GM12874 (cell line): ENCODE measurements around the gene PDGFRB.

Experiments
- TF ChIP-seq, protein P1 (sequence below): IDR thresholded peaks from 2 replicates; pipeline ENCODE4 v1.5.1; 2011; ENCODE audit warnings: low read depth, mild to moderate bottlenecking, control low read depth, low read length, moderate library complexity; ENCODE audit not compliant: insufficient read depth

Gene PDGFRB

DNA sequence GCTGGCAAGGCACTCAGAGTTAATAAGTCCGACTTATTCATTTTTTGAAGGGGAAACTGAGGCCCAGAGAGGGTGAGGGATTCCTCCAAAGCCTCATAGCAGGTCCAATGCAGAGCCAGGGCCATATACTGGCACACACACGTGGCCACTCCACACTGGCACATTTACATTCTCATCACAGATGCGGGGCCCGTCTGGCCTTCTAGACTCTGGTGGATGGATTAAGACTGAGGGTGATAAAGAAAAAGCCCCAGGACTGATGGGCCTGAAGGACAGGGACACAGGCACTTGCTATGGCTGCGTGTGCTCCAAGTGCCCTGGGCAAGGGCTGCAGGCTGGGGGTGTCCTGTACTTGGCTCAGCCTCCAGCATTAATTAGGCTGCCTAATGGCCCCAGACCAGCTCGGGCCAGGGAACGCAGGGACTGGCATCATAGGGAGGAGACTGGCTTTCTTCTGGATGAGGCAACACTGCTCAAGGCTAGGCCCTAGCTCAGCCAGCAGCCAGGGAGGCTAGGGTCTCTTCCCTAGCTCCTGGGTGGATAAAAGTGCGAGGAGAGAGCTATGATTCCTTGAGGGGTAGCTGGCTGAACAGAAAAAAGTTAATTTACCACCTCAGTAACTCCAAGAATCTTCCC, 40.8 kb downstream of the PDGFRB start:
- TF ChIP-seq, protein P1, sequence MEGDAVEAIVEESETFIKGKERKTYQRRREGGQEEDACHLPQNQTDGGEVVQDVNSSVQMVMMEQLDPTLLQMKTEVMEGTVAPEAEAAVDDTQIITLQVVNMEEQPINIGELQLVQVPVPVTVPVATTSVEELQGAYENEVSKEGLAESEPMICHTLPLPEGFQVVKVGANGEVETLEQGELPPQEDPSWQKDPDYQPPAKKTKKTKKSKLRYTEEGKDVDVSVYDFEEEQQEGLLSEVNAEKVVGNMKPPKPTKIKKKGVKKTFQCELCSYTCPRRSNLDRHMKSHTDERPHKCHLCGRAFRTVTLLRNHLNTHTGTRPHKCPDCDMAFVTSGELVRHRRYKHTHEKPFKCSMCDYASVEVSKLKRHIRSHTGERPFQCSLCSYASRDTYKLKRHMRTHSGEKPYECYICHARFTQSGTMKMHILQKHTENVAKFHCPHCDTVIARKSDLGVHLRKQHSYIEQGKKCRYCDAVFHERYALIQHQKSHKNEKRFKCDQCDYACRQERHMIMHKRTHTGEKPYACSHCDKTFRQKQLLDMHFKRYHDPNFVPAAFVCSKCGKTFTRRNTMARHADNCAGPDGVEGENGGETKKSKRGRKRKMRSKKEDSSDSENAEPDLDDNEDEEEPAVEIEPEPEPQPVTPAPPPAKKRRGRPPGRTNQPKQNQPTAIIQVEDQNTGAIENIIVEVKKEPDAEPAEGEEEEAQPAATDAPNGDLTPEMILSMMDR: no peak

DNA sequence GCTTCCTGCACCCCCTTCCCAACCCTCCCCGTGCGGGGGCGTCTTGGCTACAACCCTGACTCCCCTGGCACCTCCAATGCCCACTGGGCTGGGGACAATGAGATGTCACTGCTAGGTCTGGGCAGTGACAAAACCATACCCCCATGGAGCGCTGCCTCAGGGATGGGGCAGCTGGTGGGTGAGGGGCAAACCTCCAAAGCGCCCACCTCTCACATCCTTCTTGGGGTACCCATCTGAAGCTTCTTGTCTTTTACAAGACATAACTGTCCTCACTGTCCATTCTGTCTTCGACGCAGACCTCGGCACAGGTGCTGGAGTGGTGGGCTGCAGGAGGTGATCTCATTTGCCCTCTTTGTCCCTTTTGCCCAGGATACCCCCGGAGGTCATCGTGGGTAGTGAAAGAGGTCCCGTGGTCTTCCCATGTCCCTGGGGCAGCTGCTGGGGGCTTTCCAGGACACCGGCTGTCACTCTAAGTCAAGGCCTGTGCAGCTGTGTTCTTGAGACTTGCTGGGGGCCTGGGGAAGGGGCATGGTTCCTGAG, 41.5 kb downstream of the PDGFRB start:
- TF ChIP-seq, protein P1: no peak

DNA sequence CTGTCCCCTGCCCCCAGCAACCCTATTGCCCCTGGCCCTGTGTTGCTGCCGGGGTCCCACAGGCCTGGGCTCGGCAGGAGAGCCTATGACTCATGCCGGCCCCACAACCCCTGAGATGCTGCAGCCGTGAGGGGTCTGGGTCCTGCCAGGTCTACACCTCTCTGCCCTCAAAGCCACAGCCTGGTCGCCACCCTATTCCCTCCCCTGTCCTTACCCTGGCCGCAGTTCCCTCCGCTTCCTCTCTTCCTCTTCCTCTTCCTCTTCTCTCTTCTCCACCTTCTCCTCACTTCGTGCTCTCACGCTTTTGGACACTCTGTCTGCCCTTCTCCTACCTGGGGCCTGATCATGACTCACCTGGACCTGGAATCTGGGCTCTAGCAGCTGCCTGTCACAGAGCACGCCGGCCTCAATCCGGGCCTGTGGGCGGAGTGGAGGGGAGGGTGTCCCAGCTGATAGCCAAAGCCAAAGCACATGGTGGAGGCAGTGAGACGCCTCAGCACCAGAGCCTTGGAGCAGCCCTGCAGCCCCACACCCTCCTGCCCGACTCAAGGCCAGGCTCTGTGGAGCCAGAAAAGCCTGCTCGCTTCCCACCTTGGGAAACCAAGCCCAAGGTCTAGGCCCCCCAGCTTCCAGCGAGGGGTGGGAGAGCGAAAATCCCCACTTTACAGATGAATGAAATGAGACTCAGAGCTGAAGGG, 42.4 kb downstream of the PDGFRB start:
- TF ChIP-seq, protein P1: no peak

DNA sequence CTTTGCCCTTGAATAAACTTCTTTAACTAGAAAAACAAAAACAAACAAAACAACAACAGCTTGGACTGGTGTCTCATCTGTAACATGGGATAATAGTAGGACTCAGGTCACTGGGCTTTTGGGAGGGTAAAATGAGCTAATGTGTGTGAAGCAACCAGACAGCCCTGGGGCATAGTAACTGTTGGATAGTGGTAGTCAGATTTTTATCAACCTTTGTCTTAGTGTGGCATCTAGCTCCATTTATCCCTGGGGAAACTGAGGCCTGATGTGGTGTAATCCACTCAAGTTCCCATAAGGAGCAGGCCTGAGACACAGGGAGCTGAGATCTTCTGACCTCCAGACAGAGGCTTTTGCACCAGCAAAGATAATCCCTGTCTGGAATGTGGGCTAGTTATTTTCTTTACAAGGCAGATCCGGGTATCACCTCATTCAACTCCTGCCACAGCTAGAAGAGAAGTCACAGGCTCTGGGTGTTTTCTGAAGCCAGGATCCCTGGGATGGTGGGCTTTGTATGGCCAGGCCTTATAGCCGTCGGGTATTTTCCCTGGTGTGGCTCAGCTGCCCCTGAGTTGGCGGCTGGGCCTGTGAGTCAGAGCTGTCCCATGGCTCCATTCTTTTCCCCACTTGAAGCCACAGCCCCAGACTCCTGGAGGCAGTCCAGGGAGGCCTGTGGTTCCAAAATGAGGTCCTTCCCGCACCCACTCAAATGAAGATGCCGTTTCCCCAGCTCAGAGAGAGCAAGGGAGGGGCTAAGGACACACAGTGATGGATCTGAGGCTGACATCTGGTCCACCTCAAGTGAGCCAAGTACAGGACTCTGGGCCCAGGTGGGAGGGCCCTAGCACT, 43.2 kb downstream of the PDGFRB start:
- TF ChIP-seq, protein P1: no peak

DNA sequence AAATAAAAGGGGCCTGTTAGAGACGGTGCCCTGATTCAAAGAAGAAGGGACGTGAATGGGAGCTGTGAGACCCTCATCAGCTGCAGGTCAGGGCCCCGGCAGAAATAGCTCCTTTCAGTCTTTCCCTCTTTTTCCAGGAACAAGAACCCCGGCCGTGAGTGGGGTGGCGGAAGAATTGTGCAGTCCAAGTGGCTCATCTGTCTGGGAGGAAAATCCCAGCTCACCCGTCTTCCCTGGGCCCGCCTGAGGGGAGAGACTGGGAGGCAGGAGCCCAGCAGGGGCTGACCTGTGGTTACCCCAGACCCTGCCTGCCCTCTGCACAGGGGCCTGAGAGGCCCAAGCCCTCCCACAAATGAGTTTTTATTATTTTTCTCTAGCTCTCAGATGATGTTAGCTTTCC, 44.5 kb downstream of the PDGFRB start:
- TF ChIP-seq, protein P1: no peak

DNA sequence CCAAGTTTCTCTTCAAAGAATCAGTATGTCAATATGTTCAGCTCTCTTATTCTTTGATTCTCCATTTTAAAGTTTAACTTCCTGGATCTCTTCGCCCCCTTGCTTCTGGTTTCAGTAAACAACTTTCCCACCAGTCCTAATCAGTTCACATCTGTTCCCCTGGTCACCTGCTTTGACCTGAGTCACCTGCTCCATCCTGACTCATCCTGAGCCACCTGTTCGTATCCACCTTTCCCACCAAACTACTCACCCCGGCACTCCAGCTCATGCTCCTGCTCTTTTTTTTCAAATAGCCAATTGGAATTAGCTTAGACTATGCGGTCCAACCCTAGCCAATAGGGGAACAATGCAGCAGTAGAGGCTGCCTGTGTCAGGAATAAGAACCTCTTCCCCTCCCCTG, 45.7 kb downstream of the PDGFRB start:
- TF ChIP-seq, protein P1: no peak
